HG03045 (cell line): Measurements from ENCODE around the gene HOXA3.

Source experiments
- ATAC-seq: cut with Tn5 transposase; IDR thresholded peaks from one replicate; pipeline ENCODE4 v1.9.1; 2021; ENCODE audit warnings: mild to moderate bottlenecking, moderate library complexity; ENCODE audit not compliant: unreplicated experiment

The HOXA3 gene

GRCh38 chr7:27145914-27146412 lies 6.4 kb downstream of the HOXA3 start:
- ATAC-seq, result no peak

- no peak for ATAC-seq
Observed at GRCh38 chr7:27145165-27145913, 7.0 kb downstream of the HOXA3 start.

- no peak for ATAC-seq
Observed at GRCh38 chr7:27144781-27145164, 7.6 kb downstream of the HOXA3 start.

GRCh38 chr7:27143950-27144780 lies 8.2 kb downstream of the HOXA3 start:
- ATAC-seq, result no peak

GRCh38 chr7:27143023-27143949 lies 9.1 kb downstream of the HOXA3 start, which contains the start of gene HOXA5:
TSS of gene HOXA5 (minus strand) at chr7:27143681. CDS start at chr7:27143607, 74 bp downstream.
- ATAC-seq, result no peak

GRCh38 chr7:27142580-27143022 lies 9.8 kb downstream of the HOXA3 start:
- no peak for ATAC-seq

GRCh38 chr7:27141923-27142579 lies 10.3 kb downstream of the HOXA3 start:
- ATAC-seq, result no peak

GRCh38 chr7:27141137-27141922 lies 11.1 kb downstream of the HOXA3 start:
- ATAC-seq, result no peak

- no peak for ATAC-seq
Observed at GRCh38 chr7:27140126-27140857, 12.1 kb downstream of the HOXA3 start.

GRCh38 chr7:27139334-27140125 lies 12.9 kb downstream of the HOXA3 start:
- ATAC-seq, result no peak

GRCh38 chr7:27138985-27139333 lies 13.4 kb downstream of the HOXA3 start:
- ATAC-seq, result no peak

GRCh38 chr7:27138472-27138871 lies 13.9 kb downstream of the HOXA3 start:
- no peak for ATAC-seq

- no peak for ATAC-seq
Observed at GRCh38 chr7:27137640-27138315, 14.6 kb downstream of the HOXA3 start.

GRCh38 chr7:27134392-27134791 lies 18.0 kb downstream of the HOXA3 start:
- no peak for ATAC-seq

- ATAC-seq, result no peak
Observed at GRCh38 chr7:27133409-27134231, 18.8 kb downstream of the HOXA3 start.

- no peak for ATAC-seq
Observed at GRCh38 chr7:27132978-27133377, 19.4 kb downstream of the HOXA3 start.

- no peak for ATAC-seq
Observed at GRCh38 chr7:27132214-27132613, 20.2 kb downstream of the HOXA3 start.
